ENCODE data around the gene TSPAN9.

The TSPAN9 gene

DNA sequence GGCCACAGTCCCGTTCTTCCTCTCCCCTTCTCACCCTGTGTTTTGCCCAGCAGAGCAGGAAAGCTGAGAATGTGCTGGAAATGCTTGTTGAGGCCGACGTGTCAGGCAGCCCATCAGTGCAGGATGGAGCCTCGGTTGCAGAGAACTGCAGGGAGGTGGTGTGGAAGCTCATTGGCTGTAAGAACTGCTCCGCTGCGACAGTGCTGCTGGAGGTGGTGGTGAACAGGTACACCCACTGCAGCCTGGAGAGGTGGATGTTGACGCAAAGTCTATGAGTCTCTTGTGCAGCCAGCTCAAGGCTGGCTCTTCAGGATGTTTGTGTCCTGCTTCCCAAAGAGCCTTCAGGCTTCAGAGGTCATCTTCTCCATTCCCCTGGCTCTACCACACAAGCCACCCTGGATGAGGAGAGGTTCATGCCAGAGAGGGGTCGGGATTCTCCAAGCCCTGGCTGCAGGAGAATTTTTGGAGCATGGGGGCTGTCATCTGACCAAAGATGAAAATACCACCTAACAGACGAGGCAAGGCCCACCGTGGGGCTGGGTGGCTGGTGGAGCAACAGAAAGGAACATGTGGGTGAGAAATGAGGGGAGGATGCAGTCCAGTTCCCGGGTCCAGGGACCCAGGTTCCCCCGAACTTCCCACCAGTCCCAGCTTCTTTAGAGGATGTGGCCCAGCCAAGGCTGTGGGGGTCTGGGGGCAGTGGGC lies 239.7 kb downstream of the TSPAN9 start:
- DNase-seq (ENCODE audit: low read depth in 2 of 2), result no peak

DNA sequence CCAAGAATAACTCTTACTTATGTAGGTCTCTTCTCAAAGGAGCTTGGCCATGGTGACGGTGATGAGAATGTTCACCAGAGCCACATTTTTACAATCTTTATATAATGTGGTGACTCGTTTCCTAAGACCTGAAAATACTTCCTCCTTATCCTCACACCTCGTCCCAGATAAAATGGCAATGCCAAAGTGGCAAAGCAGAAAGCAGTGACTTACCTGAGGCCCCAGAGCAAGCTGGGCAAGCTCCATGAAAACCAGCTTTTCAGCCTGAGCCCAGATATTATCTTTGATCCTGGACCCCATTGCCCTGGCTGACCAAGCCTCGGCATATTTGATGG lies 240.3 kb downstream of the TSPAN9 start:
- DNase-seq (ENCODE audit: low read depth in 2 of 2), result no peak

DNA sequence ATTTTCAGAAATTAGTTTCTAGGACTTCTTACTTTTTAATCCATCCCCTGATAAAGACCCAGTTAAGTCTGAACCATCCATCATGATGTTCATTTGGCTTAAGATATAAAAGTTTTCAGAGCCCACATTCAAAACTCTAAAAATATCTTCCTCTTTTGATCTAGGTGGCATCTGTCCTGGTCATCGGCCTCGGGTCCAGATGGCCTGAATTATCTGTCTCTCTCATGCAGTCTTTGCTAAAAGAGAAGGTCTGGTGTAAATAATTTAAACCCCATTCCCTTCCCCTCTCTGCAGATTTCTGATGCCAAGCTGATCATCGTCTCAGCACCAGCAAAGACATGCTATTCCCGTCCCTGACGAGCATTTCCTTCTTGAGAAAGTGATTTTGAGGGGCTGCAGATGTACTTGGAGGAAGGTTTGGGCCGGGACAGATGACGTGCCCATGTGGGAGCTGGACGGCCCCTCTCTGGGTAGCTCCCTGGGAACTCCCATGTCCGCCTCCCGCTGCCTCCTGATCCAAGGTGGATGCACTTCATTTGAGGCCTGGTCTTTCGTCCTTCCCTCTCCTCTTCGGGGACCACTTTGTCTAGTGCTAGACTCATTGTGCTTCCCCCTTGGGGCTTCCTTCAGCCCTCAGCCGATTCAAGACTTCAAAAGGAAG lies 240.8 kb downstream of the TSPAN9 start:
- DNase-seq (ENCODE audit: low read depth in 2 of 2), result no peak

DNA sequence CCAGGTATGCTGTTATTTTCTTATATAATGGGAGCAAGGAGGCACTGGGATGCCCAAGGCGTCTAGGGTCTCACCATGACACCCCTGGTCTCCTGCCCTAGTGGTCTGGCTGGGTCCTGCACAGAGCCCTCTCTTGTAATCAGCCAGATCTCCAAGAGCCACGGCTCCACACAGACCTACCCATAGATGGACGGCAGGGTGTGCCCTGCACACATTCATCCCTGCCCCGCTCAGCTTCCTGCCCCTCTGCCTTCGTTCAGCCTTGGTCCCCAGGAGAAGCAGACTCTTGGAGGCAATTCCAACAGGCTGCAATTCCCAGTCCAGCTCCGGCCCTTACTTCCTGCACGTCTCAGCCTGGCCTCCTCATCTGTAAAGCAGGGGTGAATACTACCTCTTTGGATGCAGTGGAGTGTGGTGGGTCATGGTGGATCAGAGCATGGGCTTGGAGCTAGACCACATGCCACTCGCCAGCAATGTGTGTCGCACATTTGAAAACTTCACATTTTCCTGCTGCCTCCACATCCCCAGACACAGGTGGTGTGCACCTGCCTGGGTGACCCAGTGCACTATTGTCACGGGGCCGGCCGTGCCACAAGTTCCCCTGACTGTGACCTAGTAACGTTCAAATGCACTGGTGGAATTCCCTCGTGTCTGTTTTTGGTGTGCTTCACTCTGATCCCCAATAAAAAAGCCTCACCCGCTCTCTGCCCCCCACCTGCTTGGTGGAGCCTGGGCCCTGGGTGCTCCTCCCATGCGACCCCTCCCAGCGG lies 242.7 kb downstream of the TSPAN9 start:
- DNase-seq (ENCODE audit: low read depth in 2 of 2), result no peak

DNA sequence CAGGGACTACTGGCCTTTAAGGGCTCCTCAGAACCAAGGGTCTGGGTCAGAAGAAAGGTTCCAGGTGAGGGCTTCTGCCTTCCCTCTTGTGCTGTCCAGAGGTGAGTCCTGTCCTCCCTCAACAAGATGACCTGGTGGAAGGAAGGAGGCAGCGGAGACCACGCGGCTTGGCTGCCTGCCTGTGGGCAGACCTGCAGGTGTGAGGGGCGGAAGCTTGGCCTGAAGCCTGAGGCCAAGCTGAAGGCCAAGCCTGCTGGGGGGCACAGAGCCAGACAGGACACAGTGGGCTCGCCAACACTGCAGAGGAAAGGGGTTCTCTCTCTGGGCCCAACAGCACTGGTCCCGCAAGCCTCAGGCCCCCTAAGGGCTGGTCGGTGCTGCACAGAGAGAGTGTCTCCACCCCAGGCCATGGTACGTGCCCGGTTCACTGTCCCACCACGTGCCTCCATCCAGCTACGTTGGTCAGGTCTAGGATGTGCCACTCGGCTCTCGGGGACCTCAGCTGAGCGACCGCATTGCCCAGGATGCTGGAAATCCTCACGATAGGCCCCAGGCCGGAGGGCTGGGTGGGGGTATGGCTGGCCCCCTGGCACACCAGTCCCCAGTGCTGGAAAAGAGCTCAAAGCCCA lies 243.8 kb downstream of the TSPAN9 start:
- no peak for DNase-seq (ENCODE audit: low read depth in 2 of 2)

DNA sequence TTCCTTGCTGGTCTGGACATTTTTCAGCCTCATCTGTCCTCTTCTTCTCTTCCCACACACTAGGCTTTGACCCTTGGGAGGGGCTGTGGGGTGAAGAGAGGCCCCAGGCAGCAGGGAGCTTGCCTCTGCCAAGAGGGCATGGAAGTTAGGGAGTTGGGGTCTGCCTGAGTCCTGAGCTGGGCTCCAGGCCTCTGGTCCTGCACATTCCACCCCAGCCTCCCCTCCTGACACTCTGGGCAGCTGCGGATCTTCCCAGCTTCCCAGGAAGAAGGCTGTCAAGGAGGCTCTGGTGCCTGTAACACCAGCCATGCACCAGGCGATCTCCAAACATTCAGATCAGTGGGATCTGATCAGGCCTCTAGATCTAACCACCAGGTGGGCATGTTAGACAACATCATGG lies 244.7 kb downstream of the TSPAN9 start:
- DNase-seq (ENCODE audit: low read depth in 2 of 2), result no peak

DNA sequence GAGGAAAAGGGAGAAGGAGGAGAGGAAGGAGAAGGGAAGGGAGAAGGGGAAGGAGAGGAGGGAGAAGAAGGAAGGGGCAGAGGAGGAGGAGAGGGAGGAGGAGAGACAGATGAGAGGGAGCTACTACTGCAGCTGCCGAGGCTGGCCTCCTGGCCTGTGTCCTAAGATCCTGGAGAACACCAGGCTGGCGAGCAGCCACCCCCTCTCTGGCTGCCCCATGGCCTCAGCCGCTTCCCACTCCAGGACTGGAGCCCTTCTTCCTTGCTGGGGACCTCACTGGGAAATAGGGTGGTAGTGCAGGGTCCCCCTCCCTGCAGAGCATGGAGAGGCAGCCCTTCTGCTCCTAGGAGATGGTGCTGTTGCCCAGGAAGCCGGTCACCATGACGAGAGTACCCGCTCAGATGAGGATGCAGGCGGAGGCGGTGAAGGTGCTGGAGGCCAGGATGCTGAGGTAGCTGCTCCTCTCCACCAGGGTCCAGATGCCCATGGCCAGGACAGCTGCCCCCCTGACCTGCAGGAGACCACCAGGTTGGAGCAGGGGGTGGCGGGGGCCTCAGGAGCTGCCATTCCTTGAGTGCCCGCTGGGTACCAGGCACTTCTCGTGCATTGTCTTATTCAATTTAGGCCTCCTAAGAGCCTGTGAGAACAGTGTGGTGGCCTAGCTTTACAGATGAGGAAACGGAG lies 246.0 kb downstream of the TSPAN9 start:
- no peak for DNase-seq (ENCODE audit: low read depth in 2 of 2)

DNA sequence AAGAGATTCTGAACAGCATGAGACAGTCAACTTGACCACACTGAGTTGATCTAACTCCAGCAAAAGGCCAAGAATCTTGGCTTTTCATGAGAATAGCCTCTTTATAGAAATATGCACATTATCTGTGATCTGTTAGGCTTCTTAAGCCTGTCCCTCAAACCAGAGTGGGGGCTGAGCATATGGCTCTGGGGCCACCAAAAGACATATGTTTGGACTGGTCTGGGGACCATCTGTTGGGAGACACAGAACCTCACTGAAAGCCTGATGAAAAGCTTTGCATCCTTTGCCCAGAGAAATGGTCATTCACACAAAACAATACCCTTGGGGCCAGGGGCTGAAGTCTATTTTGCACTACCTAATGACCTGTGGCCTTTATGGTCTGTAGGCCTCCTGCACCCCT lies 248.6 kb downstream of the TSPAN9 start:
- no peak for DNase-seq (ENCODE audit: low read depth in 2 of 2)

DNA sequence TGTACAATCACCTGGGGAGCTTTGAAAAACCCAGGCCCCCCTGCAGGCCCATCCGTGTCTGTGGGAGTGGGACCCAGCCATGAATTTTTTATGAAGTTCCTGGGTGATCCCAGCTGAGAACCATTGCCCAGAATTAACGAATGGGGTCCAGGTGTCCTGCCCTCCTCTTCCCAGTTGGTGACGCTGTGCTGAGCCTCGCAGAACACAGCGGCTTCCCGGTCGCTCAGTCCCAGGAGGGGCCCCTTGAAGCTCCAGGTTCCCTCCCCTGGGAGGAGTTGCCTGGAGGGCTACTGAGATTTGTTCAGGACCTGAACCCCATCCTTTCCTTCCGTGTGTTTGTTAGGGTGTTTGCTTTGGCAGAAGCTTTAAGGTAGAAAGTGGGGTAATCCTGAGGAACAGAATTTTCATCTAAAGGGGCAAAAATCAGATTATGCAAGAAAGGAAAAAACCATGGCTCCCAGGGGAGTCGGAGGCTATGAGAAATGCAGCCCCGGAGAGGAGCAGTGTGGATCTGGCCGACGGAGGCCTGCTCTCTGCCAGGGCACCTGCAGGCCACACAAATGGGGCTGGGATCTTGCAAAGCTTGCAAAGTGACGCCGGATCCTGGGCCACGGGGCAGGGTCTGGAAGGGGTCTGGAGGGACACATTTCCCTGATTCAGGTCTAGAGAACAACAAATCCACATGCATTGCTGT lies 249.1 kb downstream of the TSPAN9 start:
- DNase-seq (ENCODE audit: low read depth in 2 of 2), result no peak

DNA sequence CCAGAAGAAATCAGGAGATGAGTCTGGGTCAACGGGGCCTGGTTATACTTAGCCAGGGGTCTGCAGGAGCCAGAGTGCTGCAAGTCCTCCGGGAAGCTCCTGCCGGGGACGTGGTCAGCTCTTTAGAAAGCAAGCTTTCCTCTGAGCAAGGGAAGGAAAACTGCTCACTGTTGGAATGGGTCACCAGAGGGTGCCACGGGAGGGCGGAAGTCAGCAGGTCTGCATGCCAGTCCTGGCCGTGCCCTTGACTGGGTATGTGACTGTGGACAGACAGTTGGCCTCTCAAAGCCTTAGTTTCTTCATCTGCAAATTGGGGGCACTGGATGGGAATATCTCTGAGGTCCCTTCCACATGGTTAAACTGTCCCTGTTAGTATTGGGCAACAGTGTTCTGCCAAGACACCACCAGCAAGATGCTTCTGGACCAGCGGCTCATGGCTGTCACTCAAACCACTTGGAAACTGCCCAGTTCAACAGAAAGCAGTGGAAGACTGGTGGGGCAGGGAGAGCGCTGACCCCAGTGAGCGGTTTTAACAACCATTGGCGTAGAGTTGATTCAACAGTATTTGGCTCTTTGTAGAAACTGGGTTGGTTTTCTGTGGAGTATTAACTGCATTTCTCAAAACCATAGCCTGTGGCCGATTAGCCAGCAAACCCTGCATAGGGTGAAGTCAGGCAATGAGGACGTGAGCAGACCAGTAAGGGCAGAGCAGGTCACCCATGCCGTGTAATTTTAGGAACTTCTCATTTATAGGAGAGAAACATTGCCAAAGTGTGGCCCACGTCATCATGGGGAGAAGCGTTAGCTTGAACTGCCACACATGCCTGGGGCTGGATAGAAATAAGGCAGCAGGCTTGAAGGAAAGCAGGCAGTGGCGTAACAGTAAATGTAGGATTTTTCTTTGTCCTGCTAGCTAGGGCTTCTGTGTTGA lies 249.9 kb downstream of the TSPAN9 start:
- no peak for DNase-seq (ENCODE audit: low read depth in 2 of 2)

DNA sequence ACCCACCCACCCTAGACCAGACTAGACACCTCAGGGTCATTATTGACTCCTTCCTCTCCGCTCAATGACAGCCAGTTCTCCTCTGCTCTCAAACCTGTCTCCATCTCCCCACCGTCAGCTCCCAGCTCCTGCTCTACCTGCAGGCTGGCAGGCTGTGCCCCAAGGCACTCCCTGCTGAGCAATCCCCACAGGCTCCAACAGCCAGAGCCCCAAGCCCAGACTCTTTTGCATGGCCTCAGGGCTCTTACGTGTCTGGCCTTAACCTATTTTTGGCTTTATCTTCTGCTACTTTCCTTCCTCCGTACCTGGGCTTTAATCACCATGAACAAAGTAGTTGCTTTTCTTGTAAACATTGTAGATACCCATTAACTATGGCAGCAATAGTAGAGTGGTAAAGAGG lies 250.9 kb downstream of the TSPAN9 start:
- DNase-seq (ENCODE audit: low read depth in 2 of 2), result no peak

DNA sequence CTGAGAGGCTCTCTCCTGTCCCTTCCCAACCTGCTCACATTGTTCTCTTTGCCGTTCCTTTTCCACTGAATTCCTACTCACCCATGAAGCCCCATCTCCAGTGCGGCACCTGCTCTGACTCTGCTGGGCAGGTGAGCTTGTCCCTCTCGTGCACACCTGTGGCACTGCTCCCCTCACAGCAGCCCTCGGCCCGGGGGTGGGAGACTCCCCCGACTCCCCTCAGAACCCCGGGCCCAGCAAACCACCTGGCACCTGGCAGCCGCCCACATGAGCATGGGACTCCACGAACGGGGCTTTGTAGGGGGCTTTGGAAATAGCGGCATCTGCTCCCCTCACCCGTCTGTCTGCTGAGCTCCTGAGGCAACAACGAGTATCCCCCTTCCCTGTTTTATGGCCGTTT lies 251.4 kb downstream of the TSPAN9 start:
- DNase-seq (ENCODE audit: low read depth in 2 of 2), result no peak

DNA sequence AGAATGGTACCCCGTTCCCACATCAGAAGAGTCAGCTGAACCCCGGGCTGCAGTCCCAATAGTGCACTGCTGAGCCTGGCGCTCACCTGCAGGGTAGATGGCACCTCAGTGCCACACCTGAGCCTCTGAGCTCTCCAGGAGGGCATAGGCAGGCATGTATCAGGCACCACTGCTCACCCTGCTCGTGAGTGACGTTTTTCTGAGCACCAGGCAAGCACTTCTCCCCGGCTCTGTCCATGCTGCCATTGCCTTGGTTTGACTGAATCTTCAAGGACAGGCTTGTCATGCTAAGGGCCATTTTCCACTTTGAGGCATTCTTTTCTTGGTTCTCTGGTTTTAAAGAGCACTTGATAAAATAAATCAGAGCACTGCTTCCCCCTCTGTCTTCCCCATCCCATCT lies 252.2 kb downstream of the TSPAN9 start:
- DNase-seq (ENCODE audit: low read depth in 2 of 2), result no peak

DNA sequence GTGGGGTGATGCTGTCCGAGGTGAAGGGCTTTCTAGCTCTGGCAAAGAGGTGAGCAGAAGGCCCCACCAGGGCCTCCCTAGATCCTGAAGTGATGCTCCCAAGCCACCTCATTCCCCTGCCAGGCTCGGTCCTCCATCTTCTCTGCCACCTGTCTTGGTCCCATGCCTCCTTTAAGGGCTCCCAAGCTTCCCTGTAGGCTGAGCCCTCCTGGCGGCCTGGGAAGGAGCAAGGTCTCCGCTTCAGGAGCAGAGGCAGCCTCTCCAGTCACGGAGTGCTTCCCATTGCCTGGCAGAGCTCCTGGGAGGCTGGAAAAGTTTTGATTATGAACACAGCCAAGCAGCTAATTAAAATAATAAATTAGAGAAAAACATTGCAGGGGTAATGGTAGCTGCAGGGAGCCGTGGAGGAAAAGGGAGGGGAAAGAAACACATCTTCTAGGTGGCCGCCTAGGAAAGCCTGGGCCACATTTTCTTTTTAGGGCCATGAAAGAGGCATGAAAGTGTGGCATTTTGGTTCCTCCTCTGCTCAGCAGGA lies 253.9 kb downstream of the TSPAN9 start:
- no peak for DNase-seq (ENCODE audit: low read depth in 2 of 2)

DNA sequence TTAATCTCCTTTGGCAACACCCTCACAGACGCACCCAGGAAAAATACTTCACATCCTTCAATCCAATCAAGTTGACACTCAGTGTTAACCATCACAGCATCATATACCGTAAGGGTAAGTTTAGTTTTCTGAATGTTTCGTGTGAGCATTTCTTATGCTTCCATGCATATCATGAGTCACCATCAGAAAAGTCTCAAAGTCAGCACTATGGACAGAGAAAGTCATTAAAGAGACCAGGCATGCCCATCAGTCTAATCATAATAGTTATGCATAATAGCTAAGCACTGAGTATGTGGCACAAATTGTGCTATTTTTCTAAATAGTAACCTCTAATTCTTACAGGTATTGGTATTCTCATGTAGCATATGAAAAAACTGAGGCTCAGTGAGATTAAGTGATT lies 255.0 kb downstream of the TSPAN9 start:
- no peak for DNase-seq (ENCODE audit: low read depth in 2 of 2)

DNA sequence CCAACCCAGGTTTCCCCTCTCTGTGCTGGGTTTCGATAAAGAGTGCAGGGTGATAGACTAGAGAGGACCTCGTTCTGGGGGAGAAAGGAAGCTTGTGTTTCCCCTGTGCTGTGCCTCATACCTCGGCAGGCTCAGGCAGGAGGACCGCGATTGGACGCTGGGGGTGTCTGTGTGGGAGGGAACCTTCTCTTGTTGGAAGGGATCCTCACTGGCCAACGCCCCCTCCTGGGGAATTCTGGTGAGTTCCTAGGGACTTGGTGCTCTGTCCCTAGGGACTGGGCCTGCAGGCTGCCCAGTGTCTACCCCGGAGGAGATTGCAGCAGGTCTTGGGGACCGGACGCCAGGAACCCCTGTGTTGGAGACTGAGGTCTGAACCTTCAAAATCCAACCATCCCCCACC lies 256.4 kb downstream of the TSPAN9 start:
- no peak for DNase-seq (ENCODE audit: low read depth in 2 of 2)

DNA sequence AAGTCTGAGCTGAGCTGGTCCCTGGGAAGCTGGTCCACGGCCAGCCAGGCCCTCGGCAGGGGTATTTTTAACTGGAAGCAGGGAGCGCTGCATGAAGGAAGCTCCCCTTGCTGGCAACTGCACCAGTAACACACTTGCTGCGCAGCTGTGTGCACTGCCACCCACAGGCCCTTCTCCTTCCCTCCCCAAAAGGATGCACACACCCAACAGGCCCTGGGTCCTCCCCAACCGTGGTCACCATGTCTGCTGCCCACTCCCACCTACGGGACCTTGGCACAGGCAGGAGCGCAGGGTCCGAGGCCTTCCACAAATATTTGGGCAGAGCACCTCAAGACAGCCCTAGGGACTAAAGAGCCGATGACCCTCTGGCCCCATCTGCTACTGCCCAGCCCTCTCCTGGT lies 256.8 kb downstream of the TSPAN9 start:
- DNase-seq (ENCODE audit: low read depth in 2 of 2), result no peak

DNA sequence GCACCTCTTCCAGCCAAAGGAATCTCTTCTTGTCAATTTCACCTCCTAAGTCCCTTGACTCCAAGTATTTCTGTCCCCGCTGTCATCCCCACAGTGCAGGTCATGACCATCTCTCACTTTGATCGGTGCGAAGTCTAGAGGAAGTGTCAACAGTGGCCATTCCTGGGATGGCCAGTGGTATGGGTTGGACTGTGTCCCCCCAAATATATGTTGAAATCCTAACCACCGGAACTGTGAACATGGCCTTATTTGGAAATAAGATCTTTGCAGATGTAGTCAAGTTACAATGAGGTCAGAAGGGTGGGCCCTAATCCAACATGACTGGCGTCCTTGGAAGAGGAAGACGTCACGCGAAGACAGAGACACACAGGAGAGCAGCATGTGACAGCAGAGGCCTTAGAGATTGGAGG lies 257.9 kb downstream of the TSPAN9 start:
- no peak for DNase-seq (ENCODE audit: low read depth in 2 of 2)
